GM19463 (cell line): ENCODE data around the gene MACROH2A2.
"Not testable (repeated sequence)": the region's sequence is repeated elsewhere in the genome, so short reads cannot be mapped to it uniquely, and the experiment has no call there.

Experiments used
- ATAC-seq: cut with Tn5 transposase; IDR thresholded peaks from one replicate; pipeline ENCODE4 v1.9.1; 2021; ENCODE audit warnings: mild to moderate bottlenecking, moderate library complexity; ENCODE audit not compliant: unreplicated experiment

The MACROH2A2 gene

GRCh38 chr10:70052462-70053217 lies at the start of gene MACROH2A2:
Gene MACROH2A2 (plus strand): TSS chr10:70052846. CDS start chr10:70075659, 22,813 bp downstream.
- ATAC-seq = no peak

- ATAC-seq = no peak
These were observed 45.4 kb upstream of the MACROH2A2 start for GRCh38 chr10:70007116-70007820.

GRCh38 chr10:70031215-70031614 lies 21.4 kb upstream of the MACROH2A2 start:
- no peak for ATAC-seq

- no peak for ATAC-seq
These were observed 19.9 kb upstream of the MACROH2A2 start for GRCh38 chr10:70032667-70033289.

GRCh38 chr10:70034232-70034631 lies 18.4 kb upstream of the MACROH2A2 start:
- ATAC-seq = no peak

- ATAC-seq = no peak
These were observed 17.1 kb upstream of the MACROH2A2 start for GRCh38 chr10:70035531-70035930.

GRCh38 chr10:70038923-70039322 lies 13.7 kb upstream of the MACROH2A2 start:
- ATAC-seq = no peak

GRCh38 chr10:70041016-70041415 lies 11.6 kb upstream of the MACROH2A2 start:
- ATAC-seq = no peak

- ATAC-seq = not testable (repeated sequence)
These were observed 10.9 kb upstream of the MACROH2A2 start for GRCh38 chr10:70041739-70042138.

GRCh38 chr10:70047066-70047465 lies 5.6 kb upstream of the MACROH2A2 start:
- ATAC-seq = not testable (repeated sequence)

GRCh38 chr10:70048030-70048723 lies 4.5 kb upstream of the MACROH2A2 start:
- no peak for ATAC-seq

- no peak for ATAC-seq
These were observed 798 bp upstream of the MACROH2A2 start for GRCh38 chr10:70051848-70052247.

GRCh38 chr10:70053218-70053840 lies 683 bp downstream of the MACROH2A2 start:
- no peak for ATAC-seq

GRCh38 chr10:70053841-70054288 lies 1.2 kb downstream of the MACROH2A2 start:
- no peak for ATAC-seq

- ATAC-seq = no peak
These were observed 2.3 kb downstream of the MACROH2A2 start for GRCh38 chr10:70054902-70055301.

- ATAC-seq = no peak
These were observed 2.9 kb downstream of the MACROH2A2 start for GRCh38 chr10:70055550-70055949.

- no peak for ATAC-seq
These were observed 4.7 kb downstream of the MACROH2A2 start for GRCh38 chr10:70057306-70057705.

- no peak for ATAC-seq
These were observed 7.7 kb downstream of the MACROH2A2 start for GRCh38 chr10:70060389-70060788.

- no peak for ATAC-seq
These were observed 10.9 kb downstream of the MACROH2A2 start for GRCh38 chr10:70063418-70064098.

- ATAC-seq = no peak
These were observed 11.8 kb downstream of the MACROH2A2 start for GRCh38 chr10:70064486-70064885.
